Thyroid gland (tissue), 4 donors: Measurements from ENCODE around the gene COL16A1. TPM values are rescaled to one million over a fixed set of nuclear protein-coding genes. Genes with fewer than 3 reads are reported as not detected.

Experiments
- DNase-seq, 2 donors: peaks; one replicate each; pipeline ENCODE4 v3.0.0-alpha.2; 2019
- H3K27ac ChIP-seq, 3 donors: fragments of 200-600 bp; sonication (generic); 1 replicate in 2 of 3; 2 replicates in 1 of 3; pipeline ENCODE4 v1.5.1; 2016 to 2019; ENCODE audit warnings: mild to moderate bottlenecking in 1 of 3, moderate library complexity in 1 of 3
- H3K27me3 ChIP-seq: fragments of 200-600 bp; sonication (generic); one replicate; pipeline ENCODE4 v1.5.1; 2019
- H3K36me3 ChIP-seq, 2 donors: fragments of 200-600 bp; sonication (generic); one replicate each; pipeline ENCODE4 v1.5.1; 2016 to 2019
- H3K4me1 ChIP-seq, 2 donors: fragments of 200-600 bp; sonication (generic); one replicate each; pipeline ENCODE4 v1.5.1; 2017 to 2019
- H3K4me3 ChIP-seq, 3 donors: fragments of 200-600 bp; sonication (generic); replicated peaks in 1 of 3; 1 replicate in 2 of 3; 2 replicates in 1 of 3; pipeline ENCODE4 v1.5.1; 2016; ENCODE audit warnings: mild to moderate bottlenecking in 1 of 3
- H3K9me3 ChIP-seq: fragments of 200-600 bp; sonication (generic); one replicate; pipeline ENCODE4 v1.5.1; 2017
- POLR2A ChIP-seq, 2 donors: fragments of 450-650 bp; IDR thresholded peaks; one replicate each; pipeline ENCODE4 v1.6.1; 2017; ENCODE audit warnings: antibody characterized with exemption in 2 of 2, mild to moderate bottlenecking in 2 of 2, moderate library complexity in 1 of 2
- WGBS, 2 donors: methylation state at CpG; one replicate each; pipeline ENCODE4 v1.1.5; 2017; 5-methylcytosine and 5-hydroxymethylcytosine counted together
- intact Hi-C: fragments of 100-400 bp; cut with DNase I; formaldehyde crosslinking; loops from one replicate; pipeline ENCODE4 v1.15.1; 2023
- total RNA-seq, 4 donors: library from RNA; depleted of rRNA; stranded (reverse); fragments of >200 nt; gene quantifications; one replicate each; pipeline ENCODE4 v1.2.3, GENCODE V29; 2016
- TF ChIP-seq, protein P1 (sequence below), 6 experiments: fragments of 200-600 bp in 3 of 6; fragments of 450-650 bp in 3 of 6; sonication (generic) in 3 of 6; IDR thresholded peaks; one replicate each; pipeline ENCODE4 v1.5.1; 2016 to 2019; ENCODE audit warnings: antibody characterized with exemption in 6 of 6, mild to moderate bottlenecking in 2 of 6, inconsistent platforms in 1 of 6, moderate library complexity in 1 of 6

Gene COL16A1
- total RNA-seq, 4 donors from 2014 or later, result 61.3 to 121 (median 97.1) TPM

DNA sequence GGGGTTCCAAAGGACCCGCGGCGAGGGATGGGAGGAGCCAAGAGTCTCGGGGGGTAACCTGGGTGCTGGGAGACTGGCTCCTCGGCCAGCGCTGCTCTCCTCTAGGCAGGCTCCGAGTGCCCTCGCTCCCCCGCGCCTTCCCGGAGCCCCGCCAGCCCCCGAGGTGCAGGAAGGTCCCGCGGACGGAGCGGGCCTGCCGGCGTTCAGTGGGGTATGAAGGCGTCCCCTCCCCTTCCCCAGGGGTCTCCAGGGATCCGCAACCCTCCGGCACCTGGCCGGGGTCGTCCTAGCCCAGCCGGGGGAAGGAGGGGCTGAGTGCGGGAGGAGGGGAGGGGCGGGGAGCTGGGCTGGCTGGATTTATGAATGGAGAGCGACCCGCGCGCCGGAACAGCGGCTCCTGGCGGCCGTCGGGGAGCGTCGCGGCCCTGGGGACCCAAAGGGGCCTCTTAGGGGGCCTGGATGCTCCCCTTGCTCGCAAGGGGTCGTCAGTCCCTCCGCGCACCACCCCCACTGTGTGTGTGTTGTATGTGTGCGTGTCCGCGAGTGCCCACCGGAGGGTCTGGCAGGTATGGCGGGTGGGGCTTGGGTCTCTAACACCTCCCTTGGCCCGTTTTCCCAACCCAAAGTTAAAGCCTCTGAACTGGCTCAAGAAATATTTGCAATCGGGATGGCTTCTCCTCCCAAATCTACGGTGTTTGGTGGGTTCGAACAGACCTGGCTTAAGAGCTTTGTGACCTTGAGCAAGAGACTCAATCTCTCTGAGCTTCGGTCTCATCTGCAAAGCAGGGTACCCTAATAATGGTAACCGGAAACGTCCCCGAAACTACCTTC is 85.7 kb downstream of the COL16A1 start:
- Histone ChIP-seq H3K4me1 (peaks cover 9 to 32% of the 10 kb centered on the region in 2 donors), H3K9me3 (no peaks in the 10 kb centered on the region), H3K4me3 (peak overlapping the region; percentile 19 to 56 (median 23)), H3K36me3 (no peaks in the 10 kb centered on the region), H3K27me3 (no peaks in the 10 kb centered on the region), H3K27ac (no peak overlapping the region)
- intact Hi-C loops, result no loop called here
- no peak for TF ChIP-seq POLR2A (IDR thresholded peaks at IDR 0.05)
- TF ChIP-seq, protein P1, sequence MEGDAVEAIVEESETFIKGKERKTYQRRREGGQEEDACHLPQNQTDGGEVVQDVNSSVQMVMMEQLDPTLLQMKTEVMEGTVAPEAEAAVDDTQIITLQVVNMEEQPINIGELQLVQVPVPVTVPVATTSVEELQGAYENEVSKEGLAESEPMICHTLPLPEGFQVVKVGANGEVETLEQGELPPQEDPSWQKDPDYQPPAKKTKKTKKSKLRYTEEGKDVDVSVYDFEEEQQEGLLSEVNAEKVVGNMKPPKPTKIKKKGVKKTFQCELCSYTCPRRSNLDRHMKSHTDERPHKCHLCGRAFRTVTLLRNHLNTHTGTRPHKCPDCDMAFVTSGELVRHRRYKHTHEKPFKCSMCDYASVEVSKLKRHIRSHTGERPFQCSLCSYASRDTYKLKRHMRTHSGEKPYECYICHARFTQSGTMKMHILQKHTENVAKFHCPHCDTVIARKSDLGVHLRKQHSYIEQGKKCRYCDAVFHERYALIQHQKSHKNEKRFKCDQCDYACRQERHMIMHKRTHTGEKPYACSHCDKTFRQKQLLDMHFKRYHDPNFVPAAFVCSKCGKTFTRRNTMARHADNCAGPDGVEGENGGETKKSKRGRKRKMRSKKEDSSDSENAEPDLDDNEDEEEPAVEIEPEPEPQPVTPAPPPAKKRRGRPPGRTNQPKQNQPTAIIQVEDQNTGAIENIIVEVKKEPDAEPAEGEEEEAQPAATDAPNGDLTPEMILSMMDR (IDR thresholded peaks at IDR 0.05), result peak; percentile 58 to 94 (median 79)
- peak; percentile 64 for DNase-seq
- WGBS, 2 donors, result 24 to 45% methylated on average over 12 to 33 of the region's 56 CpGs

GRCh38 chr1:31617218-31617915 is 86.5 kb downstream of the COL16A1 start, which contains the start of gene HCRTR1:
Gene HCRTR1, plus strand, starts transcription at chr1:31617689. Its CDS starts 1,504 bp downstream, at chr1:31619193.
- Histone ChIP-seq H3K27ac (no peak within 1 kb of the TSS), H3K36me3 (no peaks in the 10 kb centered on the region), H3K27me3 (no peaks in the 10 kb centered on the region), H3K4me1 (peaks cover 9 to 32% of the 10 kb centered on the region in 2 donors), H3K9me3 (no peaks in the 10 kb centered on the region), H3K4me3 (peak within 1 kb of the TSS; percentile 19 to 56 (median 23))
- no peak for DNase-seq
- WGBS, 2 donors, result 23 to 26% methylated on average over 19 to 23 of the region's 48 CpGs
- TF ChIP-seq, protein P1 (IDR thresholded peaks at IDR 0.05), result no peak
- no peak for TF ChIP-seq POLR2A (IDR thresholded peaks at IDR 0.05)
- intact Hi-C loops, result no loop called here

GRCh38 chr1:31615939-31616338 is 87.9 kb downstream of the COL16A1 start:
- no peak for DNase-seq
- intact Hi-C loops, result no loop called here
- no peaks in the 10 kb centered on the region for H3K9me3 ChIP-seq
- no peaks in the 10 kb centered on the region for H3K27me3 ChIP-seq
- peaks cover 9 to 32% of the 10 kb centered on the region in 2 donors for H3K4me1 ChIP-seq
- no peak overlapping the region for H3K27ac ChIP-seq
- TF ChIP-seq POLR2A (IDR thresholded peaks at IDR 0.05), result no peak
- WGBS, 2 donors, result 42 to 78% methylated on average over 2 of the region's 2 CpGs
- H3K4me3 ChIP-seq, result no peak overlapping the region
- no peaks in the 10 kb centered on the region for H3K36me3 ChIP-seq

GRCh38 chr1:31615414-31615813 is 88.4 kb downstream of the COL16A1 start:
- 91 to 95% methylated on average over 6 of the region's 6 CpGs for WGBS, 2 donors
- TF ChIP-seq, protein P1 (IDR thresholded peaks at IDR 0.05), result no peak
- TF ChIP-seq POLR2A (IDR thresholded peaks at IDR 0.05), result no peak
- Histone ChIP-seq H3K4me3 (no peak overlapping the region), H3K36me3 (no peaks in the 10 kb centered on the region), H3K27me3 (no peaks in the 10 kb centered on the region), H3K9me3 (no peaks in the 10 kb centered on the region), H3K4me1 (peaks cover 9 to 32% of the 10 kb centered on the region in 2 donors), H3K27ac (no peak overlapping the region)
- DNase-seq, result no peak
- intact Hi-C loops, result no loop called here

GRCh38 chr1:31614414-31615005 is 89.3 kb downstream of the COL16A1 start:
- no peak for TF ChIP-seq POLR2A (IDR thresholded peaks at IDR 0.05)
- TF ChIP-seq, protein P1 (IDR thresholded peaks at IDR 0.05), result no peak
- no peak for DNase-seq
- Histone ChIP-seq H3K9me3 (no peaks in the 10 kb centered on the region), H3K27me3 (no peaks in the 10 kb centered on the region), H3K36me3 (no peaks in the 10 kb centered on the region), H3K4me3 (no peak overlapping the region), H3K27ac (no peak overlapping the region), H3K4me1 (peaks cover 9 to 31% of the 10 kb centered on the region in 2 donors)
- 77 to 79% methylated on average over 8 of the region's 8 CpGs for WGBS, 2 donors
- intact Hi-C loops, result no loop called here
